Fibroblast of skin of scalp (primary cell): Measurements from ENCODE around the gene MEDAG.
"Not testable (repeated sequence)": the region's sequence is repeated elsewhere in the genome, so short reads cannot be mapped to it uniquely, and the experiment has no call there.

ENCODE experiments used
- DNase-seq: peaks from one replicate; pipeline ENCODE4 v3.0.0-alpha.2; 2013

The MEDAG gene

DNA sequence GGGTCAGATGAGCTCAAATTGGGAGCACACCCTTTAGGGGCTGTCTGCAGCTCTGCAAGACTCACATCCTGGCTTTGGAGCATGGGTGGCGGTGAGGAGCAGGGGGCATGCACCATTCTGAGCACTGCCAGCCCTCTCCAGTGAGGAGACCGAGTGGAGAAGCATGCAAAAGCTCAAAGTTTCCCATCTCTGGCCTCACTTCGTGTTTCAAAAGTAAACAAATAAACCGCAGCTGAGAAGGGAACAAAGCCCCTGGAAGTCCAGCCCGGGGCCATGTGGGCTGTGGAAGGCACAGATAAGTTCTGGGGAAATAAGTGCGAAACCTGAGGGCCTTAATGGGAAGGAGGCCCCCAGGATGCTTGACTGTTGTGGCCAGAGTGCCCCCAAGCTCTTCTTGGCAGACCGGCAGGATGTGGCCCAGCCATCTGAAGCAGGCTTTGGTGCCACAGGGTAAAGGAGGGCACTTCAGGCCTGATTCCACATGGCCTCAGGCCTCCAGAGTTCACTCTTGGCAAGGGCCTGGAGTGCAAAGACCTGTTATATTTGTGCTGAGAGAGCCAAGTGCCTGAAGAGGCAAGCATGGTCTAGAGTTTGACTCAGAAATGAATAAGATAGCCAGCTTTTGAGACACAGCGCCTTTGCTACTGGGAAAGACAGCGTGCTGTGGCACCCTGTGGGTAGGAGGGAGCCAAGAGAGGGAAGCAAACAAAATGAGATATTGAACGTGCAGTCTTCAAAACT, 1.2 kb downstream of the MEDAG start:
- no peak for DNase-seq

DNA sequence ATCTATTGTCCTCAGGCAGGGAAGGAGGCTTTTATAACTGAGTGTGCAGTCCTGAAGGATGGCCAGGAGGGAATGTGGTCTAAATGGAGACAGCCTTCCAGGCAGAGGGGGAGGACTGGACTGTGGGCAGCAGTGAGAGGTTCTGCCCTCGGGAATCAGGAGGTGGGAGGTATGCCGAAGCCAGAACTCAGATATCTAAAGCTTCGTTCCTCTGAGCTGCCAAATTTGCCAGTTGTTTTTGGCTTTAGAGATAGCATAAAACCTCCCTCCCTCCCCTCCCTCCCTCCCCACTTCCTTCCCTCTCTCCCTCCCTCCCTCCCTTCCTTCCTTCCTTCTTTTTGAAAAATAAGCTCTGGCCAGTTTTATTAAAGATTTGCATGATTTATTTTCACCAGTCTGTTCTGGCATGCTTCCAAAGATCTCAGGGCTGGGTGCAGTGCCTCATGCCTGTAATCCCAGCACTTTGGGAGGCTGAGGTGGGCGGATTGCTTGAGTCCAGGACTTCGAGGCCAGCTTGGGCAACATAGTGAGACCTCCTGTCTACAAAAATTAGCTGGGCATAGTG, 2.4 kb downstream of the MEDAG start:
- DNase-seq: no peak

- no peak for DNase-seq
Measured at GRCh38 chr13:30910676-30911075, 4.6 kb downstream of the MEDAG start.

- no peak for DNase-seq
Measured at GRCh38 chr13:30915691-30916541, 9.8 kb downstream of the MEDAG start.

DNA sequence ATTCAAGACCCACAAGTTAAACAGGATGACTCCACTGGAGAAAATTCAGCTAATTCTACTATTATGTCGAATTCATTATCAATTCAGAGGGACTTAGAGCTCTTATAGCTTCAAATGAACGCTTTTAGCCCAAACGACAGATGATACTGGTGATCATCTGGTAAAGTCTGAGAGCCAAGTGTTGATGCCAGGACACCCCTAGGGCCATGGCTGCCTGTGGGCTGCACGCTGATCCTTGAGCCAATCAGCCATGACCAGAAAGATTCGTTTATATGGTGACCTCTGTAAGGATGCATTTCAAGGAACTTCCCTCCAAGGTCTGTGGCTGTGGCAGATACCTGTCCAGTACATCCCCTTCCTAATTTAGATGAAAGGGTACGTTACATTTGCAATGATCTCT, 10.9 kb downstream of the MEDAG start:
- DNase-seq: no peak

GRCh38 chr13:30918662-30919405, 12.8 kb downstream of the MEDAG start:
- DNase-seq: no peak

DNA sequence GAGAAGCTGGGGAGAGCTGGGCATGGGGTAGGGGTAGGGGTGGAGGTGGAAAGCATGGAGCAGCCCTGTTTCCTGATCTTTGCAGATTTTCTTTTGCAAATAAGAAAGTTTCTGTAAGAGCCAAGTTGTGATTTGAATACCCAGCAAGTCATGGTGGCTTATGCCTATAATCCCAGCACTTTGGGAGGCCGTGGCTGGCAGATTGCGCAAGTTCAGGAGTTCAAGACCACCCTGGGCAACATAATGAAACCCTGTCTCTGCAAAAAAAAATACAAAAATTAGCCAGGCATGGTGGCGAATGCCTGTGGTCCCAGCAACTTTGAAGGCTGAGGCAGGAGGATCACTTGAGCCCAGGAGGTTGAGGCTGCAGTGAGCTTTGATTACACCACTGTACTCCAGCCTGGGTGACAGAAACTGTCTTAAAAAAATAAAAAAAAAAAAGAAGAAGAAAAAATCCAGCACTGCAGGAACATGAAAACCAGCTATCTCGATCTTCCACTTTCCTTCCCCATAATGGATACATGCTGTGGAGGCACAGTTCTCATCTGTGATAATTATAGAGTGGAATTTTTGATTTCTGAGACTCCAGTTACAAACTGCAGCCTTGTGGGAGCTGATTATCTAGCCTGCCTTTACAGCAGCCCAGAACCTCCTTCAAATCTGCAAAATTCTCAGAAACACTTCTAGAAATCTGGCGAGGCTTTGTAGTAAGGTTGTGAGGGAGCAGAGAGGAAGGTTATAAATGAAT, 14.3 kb downstream of the MEDAG start:
- no peak for DNase-seq

- DNase-seq: no peak
Measured at GRCh38 chr13:30923418-30923817, 17.3 kb downstream of the MEDAG start.

- DNase-seq: no peak
Measured at GRCh38 chr13:30924721-30925120, 18.6 kb downstream of the MEDAG start.

DNA sequence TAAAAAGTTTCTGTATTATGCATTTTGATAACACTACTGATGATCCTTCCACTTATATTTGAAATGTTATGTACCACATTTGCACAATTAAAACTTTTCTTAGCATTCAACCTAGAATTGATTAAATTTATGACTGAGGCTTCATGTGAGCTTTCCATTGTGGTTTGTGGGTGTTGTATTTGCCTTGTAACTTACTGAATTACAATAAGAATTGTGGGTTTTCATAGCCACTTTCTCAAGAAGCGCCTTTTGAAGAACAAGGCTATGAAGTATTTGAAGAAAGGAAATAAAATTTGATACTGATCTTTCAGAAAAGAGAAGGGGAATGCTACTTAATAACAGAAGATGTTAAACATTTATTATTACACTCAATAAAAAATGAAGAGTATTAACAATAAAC, 19.4 kb downstream of the MEDAG start:
- no peak for DNase-seq

DNA sequence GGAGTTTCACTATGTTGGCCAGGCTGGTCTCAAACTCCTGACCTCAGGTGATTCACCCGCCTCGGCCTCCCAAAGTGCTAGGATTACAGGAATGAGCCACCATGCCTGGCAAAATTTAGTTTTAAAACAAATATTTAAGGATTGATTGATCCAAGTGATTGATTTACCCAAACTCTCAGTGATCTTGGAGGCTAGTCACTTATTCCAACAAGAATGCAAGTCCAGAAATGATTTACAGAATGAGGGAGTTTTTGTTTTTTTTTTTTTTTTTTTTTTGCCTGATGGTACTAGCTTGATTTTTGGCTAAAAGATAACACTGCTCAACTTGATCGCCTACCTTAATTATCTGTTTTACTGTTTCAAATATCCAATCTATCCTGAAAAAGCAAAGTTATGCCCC, 20.7 kb downstream of the MEDAG start:
- DNase-seq: no peak

- not testable (repeated sequence) for DNase-seq
Measured at GRCh38 chr13:30927188-30927587, 21.1 kb downstream of the MEDAG start.

- no peak for DNase-seq
Measured at GRCh38 chr13:30927595-30927994, 21.5 kb downstream of the MEDAG start.

GRCh38 chr13:30928978-30929377, 22.9 kb downstream of the MEDAG start:
- DNase-seq: no peak

DNA sequence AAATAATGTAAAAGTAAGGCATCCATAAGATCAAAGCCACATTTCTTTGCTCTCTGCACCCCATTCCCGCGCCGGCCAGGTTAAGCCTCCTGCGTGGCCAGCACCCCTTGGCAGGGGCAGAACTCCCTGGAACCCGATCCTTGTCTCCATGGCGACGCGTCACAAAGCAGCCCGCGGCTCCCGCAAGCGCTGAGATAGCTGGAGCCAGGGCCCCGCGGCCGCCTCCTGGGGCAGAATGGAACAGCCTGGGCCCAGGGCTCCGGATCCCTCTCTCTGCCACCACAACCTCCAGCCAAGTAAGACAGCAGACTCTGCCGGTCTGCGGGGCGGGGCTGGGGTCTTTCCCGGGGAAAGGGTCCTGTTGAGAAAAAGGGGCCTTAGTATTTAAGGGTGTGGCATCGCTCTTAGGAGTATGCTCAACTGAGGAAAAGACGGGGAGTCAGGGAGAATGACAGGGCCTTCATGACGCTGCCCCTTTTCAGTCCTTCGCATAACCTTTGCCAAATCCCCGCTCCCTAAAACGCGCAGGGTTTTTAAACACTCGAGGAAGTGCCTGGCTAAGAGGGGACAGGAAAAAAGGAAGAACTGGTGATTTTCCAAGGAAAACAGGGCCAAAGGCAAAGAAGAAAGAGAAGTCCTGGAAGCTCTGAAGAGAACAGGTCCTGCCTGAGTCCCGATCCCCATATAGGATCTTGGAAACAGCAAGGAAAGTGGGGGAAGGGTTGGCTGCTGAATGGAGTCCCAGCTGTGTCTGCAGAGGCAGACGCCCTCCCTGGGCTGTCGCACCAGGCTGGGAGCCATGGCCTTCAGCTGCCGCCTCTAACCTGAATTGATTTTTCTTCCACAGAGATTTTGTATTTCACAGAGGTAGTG, 26.6 kb downstream of the MEDAG start, which contains the start of gene TEX26:
Gene TEX26 (plus strand): TSS at position 176 of the 873 bp plus-strand sequence. CDS start 60 bp downstream, at position 236.
- no peak for DNase-seq

DNA sequence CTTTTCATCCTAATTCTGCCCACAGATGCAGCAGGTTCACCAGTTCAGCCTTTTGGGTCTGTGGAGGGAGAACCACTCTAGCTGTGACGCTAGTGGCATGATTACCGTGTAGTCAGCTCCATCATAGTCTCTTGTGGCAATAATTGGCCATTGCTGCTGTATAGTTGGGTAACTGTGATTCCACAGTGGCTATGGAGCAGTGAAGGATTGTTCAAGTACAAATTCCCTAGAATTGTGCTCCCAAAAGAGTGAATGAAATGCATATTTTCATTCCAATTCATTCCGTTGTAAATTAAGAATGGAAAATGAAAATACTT, 27.2 kb downstream of the MEDAG start:
- DNase-seq: no peak

- DNase-seq: no peak
Measured at GRCh38 chr13:30934381-30934780, 28.3 kb downstream of the MEDAG start.

DNA sequence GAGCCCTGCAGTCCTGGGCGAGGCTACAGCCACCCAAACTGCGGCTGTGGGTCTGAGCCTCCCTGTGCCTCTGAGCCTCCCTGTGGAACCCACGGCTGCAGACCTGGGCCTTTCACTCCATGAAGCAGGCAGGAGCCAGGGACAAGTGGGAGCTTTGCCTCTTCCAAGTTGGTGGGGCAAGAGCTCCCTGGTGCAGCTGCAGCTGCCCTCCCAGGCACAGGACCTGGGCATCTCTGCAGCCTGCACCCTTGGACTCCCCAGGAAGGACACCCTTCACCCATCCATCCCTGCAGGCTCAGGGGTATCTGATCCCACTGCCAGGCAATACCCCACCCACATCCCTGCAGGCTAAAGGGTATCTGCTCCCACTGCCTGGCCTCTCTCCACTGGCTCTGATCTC, 28.7 kb downstream of the MEDAG start:
- DNase-seq: no peak

- DNase-seq: no peak
Measured at GRCh38 chr13:30936971-30937370, 30.9 kb downstream of the MEDAG start.

GRCh38 chr13:30943881-30944280, 37.8 kb downstream of the MEDAG start:
- no peak for DNase-seq

DNA sequence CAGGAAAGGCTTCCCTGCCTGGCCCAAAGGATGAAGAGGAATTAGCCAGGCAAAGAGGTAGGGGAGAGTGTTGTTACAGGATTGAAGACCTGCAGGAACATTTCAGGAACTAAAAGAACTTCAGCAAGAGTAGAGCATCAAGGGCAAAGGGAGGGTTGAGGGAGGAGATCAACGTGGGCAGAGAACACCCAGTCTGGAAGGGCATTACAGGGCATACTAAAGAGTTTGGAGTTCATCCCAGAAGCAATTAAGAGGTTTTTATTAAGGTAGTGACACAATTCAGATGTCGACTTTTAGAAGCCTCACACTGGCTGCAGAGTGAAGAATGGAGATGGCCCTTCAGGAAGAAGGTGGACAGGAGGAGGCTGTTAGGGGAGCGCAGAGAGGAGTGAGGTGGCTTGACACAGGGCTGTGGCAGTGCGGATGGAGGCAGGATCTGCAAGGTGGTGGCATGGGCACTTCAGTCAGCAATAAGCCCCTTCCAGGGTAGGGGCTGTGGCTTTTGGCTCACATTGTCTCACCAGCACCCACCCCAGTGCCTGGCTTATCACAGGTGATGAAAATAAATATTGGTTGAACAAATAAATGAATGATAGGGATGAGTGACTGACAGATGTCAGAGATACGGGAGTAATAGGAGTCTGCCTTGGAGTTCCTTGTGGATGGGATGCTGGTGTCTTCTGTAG, 51.3 kb downstream of the MEDAG start:
- no peak for DNase-seq
